PFSK-1 (cell line): Measurements from ENCODE around the gene NKX1-2.

Experiments used
- FOXP2 ChIP-seq: optimal IDR thresholded peaks from 2 replicates; pipeline ENCODE3; 2011; ENCODE audit warnings: borderline replicate concordance, control low read depth, inconsistent platforms; ENCODE audit not compliant: insufficient read depth; ENCODE audit errors: extremely low read length, extremely low read depth
- POLR2AphosphoS5 ChIP-seq: IDR thresholded peaks from 2 replicates; pipeline ENCODE4 v1.6.1; 2012; ENCODE audit warnings: low read depth, mild to moderate bottlenecking, control low read depth, low read length, moderate library complexity
- SIN3A ChIP-seq: IDR thresholded peaks from 2 replicates; pipeline ENCODE4 v1.6.1; 2012; ENCODE audit warnings: mild to moderate bottlenecking, low read length, moderate library complexity, borderline replicate concordance; ENCODE audit not compliant: insufficient read depth
- TAF1 ChIP-seq: IDR thresholded peaks from 2 replicates; pipeline ENCODE4 v1.6.1; 2012; ENCODE audit warnings: low read length, control low read depth, borderline replicate concordance; ENCODE audit not compliant: insufficient read depth
- TF ChIP-seq, protein P1 (sequence below), 2 experiments: IDR thresholded peaks; 2 replicates each; pipeline versions ENCODE4 v1.6.1 to v1.8.0; 2011 to 2012; ENCODE audit warnings: low read depth in 2 of 2, low read length in 2 of 2, control low read depth in 1 of 2, inconsistent platforms in 1 of 2, mild to moderate bottlenecking in 1 of 2, moderate library complexity in 1 of 2; ENCODE audit not compliant: insufficient read depth in 1 of 2

Gene NKX1-2

DNA sequence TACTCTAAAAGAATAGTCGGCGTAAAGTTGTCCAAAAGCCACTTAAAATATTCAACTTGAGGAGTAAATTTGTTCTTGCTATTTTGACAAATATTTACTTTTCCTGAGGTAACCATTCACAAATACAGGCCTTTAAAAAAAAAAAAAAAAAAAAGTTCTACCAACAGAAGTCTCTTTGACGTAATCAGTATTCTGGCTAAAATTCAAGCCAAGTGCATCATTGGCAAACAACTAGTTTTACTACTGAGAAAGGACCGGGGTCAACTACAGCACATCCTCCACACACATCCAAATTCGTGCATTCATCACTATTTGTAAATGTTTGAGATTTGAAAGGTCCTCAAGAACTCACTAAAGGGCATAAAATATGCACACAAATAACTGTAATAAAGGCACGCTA is 33.1 kb downstream of the NKX1-2 start:
- TF ChIP-seq FOXP2 = no peak
- TF ChIP-seq POLR2AphosphoS5 = no peak
- no peak for TF ChIP-seq TAF1
- TF ChIP-seq, protein P1, sequence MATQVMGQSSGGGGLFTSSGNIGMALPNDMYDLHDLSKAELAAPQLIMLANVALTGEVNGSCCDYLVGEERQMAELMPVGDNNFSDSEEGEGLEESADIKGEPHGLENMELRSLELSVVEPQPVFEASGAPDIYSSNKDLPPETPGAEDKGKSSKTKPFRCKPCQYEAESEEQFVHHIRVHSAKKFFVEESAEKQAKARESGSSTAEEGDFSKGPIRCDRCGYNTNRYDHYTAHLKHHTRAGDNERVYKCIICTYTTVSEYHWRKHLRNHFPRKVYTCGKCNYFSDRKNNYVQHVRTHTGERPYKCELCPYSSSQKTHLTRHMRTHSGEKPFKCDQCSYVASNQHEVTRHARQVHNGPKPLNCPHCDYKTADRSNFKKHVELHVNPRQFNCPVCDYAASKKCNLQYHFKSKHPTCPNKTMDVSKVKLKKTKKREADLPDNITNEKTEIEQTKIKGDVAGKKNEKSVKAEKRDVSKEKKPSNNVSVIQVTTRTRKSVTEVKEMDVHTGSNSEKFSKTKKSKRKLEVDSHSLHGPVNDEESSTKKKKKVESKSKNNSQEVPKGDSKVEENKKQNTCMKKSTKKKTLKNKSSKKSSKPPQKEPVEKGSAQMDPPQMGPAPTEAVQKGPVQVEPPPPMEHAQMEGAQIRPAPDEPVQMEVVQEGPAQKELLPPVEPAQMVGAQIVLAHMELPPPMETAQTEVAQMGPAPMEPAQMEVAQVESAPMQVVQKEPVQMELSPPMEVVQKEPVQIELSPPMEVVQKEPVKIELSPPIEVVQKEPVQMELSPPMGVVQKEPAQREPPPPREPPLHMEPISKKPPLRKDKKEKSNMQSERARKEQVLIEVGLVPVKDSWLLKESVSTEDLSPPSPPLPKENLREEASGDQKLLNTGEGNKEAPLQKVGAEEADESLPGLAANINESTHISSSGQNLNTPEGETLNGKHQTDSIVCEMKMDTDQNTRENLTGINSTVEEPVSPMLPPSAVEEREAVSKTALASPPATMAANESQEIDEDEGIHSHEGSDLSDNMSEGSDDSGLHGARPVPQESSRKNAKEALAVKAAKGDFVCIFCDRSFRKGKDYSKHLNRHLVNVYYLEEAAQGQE (IDR thresholded peaks at IDR 0.05; ENCODE audit: insufficient read depth in 1 of 2, low read depth in 2 of 2, low read length in 2 of 2) = no peak
- no peak for TF ChIP-seq SIN3A

DNA sequence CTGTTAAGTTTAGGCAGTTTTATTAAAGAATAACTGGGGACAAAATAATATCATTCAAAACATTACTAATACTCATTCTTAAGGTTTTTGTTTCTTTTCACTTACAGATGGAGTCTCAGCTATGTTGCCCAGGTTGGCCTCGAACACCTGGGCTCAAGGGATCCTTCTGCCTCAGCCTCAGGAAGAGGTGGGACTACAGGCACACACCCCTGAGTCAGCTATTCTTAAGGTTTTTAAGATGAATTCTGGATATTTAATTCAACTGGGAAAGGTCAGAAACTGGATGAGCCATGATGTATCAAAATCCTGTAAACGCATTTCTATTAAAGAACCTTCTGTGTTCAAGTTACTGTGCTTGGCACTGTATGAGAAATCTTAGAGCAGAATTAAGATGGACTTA is 34.6 kb downstream of the NKX1-2 start:
- TF ChIP-seq TAF1 (no peak), FOXP2 (no peak), POLR2AphosphoS5 (no peak), SIN3A (no peak)
- TF ChIP-seq, protein P1 (IDR thresholded peaks at IDR 0.05; ENCODE audit: insufficient read depth in 1 of 2, low read depth in 2 of 2, low read length in 2 of 2) = no peak

DNA sequence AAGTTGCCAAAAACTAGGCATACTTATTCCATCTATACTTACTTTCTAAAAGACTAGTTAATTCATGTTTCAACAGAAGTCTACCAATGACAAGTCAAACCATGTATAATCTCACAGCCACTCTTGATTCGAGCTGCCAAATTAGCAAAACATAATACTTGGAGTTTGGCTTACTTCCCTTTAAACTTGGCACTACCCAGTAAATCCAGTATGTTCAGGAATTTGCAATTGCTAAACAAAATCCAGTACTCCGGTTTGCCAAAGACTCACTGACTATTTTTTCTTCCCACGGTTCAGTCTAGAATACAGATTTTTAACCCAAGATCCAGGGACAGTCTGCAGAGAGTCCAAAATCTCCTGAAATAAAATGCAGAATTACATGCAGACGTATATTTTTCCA is 35.8 kb downstream of the NKX1-2 start:
- TF ChIP-seq FOXP2 (no peak), TAF1 (no peak), SIN3A (no peak), POLR2AphosphoS5 (no peak)
- TF ChIP-seq, protein P1 (IDR thresholded peaks at IDR 0.05; ENCODE audit: insufficient read depth in 1 of 2, low read depth in 2 of 2, low read length in 2 of 2) = no peak

DNA sequence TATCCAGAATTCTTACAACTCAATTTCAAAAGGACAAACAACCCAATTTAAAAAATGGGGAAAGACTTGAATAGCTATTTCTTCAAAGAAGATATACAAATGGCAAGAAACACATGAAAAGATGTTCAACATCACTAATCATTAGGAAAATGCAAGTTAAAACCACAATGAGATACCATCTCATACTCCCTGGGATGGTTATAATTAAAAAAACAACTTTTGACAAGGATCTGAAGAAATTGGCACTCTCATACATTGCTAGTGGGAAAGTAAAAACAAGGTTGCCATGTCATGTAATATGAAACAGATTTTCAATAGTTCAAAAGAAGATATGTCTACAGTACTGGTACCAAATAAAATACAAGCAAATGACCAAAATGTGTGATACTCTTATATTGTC is 40.1 kb downstream of the NKX1-2 start:
- no peak for TF ChIP-seq POLR2AphosphoS5
- no peak for TF ChIP-seq SIN3A
- no peak for TF ChIP-seq TAF1
- TF ChIP-seq, protein P1 (IDR thresholded peaks at IDR 0.05; ENCODE audit: insufficient read depth in 1 of 2, low read depth in 2 of 2, low read length in 2 of 2) = no peak
- no peak for TF ChIP-seq FOXP2

DNA sequence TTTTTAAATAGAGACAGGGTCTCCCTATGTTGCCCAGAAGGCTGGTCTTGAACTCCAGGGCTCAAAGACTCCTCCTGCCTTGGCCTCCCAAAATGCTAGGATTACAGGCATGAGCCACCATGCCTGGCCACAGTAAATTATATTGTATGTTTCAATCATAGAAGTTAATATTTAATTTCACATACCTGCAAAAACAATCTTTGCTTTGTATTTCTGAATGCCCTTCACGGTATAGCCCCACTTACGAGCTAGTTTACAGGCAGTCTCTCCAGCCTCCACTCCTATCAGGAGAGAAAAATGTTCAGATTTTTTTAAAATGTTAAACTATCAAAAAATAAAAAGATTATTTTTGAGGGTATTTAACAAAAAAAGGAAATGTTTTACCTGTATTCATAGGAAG is 41.5 kb downstream of the NKX1-2 start:
- no peak for TF ChIP-seq SIN3A
- TF ChIP-seq, protein P1 (IDR thresholded peaks at IDR 0.05; ENCODE audit: insufficient read depth in 1 of 2, low read depth in 2 of 2, low read length in 2 of 2) = no peak
